Activated T-helper 2 cell treated with anti-CD3 and anti-CD28 coated beads, Interferon-gamma antibody, Interleukin-2, Interleukin-4, amounts not matched to agents 10 μg/mL and 5 μg/mL and 100 μg/mL, durations not matched to agents 14 hours and 24 hours and 36 hours (primary cell): ENCODE results near the gene PRUNE2. TPM values are rescaled to one million over a fixed set of nuclear protein-coding genes. Genes with fewer than 3 reads are reported as not detected.

Source experiments
- DNase-seq: peaks from one replicate; pipeline ENCODE4 v3.0.0; 2021; ENCODE audit warnings: low spot score
- H3K27ac Mint-ChIP-seq: one replicate; pipeline ENCODE4 v1.8.0; 2021; ENCODE audit warnings: mixed read lengths
- H3K27me3 Mint-ChIP-seq: one replicate; pipeline ENCODE4 v1.8.0; 2021; ENCODE audit warnings: low read depth, mixed read lengths
- H3K36me3 Mint-ChIP-seq: one replicate; pipeline ENCODE4 v1.8.0; 2021; ENCODE audit warnings: low read depth, mixed read lengths
- H3K4me1 Mint-ChIP-seq: one replicate; pipeline ENCODE4 v1.8.0; 2021; ENCODE audit warnings: low read depth, mixed read lengths
- H3K4me3 Mint-ChIP-seq: one replicate; pipeline ENCODE4 v1.8.0; 2021; ENCODE audit warnings: low read depth, mild to moderate bottlenecking, moderate library complexity, mixed read lengths
- H3K9me3 Mint-ChIP-seq: one replicate; pipeline ENCODE4 v1.8.0; 2021; ENCODE audit warnings: mixed read lengths
- intact Hi-C: fragments of 100-400 bp; cut with micrococcal nuclease; formaldehyde crosslinking; loops from one replicate; pipeline ENCODE4 v1.15.1; 2023
- total RNA-seq: library from RNA; stranded (reverse); gene quantifications from 2 replicates; pipeline ENCODE4 v1.2.3, GENCODE V29; 2022

The PRUNE2 gene
- total RNA-seq, 1 donor from 2014 or later, result 0.27 TPM

- Mint-ChIP-seq H3K4me1 (no peaks in the 10 kb centered on the region), H3K27me3 (no peaks in the 10 kb centered on the region), H3K36me3 (no peaks in the 10 kb centered on the region), H3K27ac (no peak overlapping the region), H3K9me3 (no peaks in the 10 kb centered on the region), H3K4me3 (no peak overlapping the region)
- DNase-seq, result no peak
- intact Hi-C loops, result no loop called here
Observed at GRCh38 chr9:76835571-76836283, 70.2 kb downstream of the PRUNE2 start.

- Mint-ChIP-seq H3K27me3 (no peaks in the 10 kb centered on the region), H3K36me3 (no peaks in the 10 kb centered on the region), H3K4me3 (no peak overlapping the region), H3K27ac (no peak overlapping the region), H3K4me1 (no peaks in the 10 kb centered on the region), H3K9me3 (no peaks in the 10 kb centered on the region)
- DNase-seq, result no peak
- intact Hi-C loops, result no loop called here
Observed at GRCh38 chr9:76828447-76828846, 77.5 kb downstream of the PRUNE2 start.

GRCh38 chr9:76827296-76828080 is 78.4 kb downstream of the PRUNE2 start:
- Mint-ChIP-seq H3K27ac (no peak overlapping the region), H3K9me3 (no peaks in the 10 kb centered on the region), H3K36me3 (no peaks in the 10 kb centered on the region), H3K27me3 (no peaks in the 10 kb centered on the region), H3K4me1 (no peaks in the 10 kb centered on the region), H3K4me3 (no peak overlapping the region)
- no peak for DNase-seq
- intact Hi-C loops, result no loop called here

GRCh38 chr9:76820431-76820830 is 85.5 kb downstream of the PRUNE2 start:
- Mint-ChIP-seq H3K4me3 (no peak overlapping the region), H3K27ac (no peak overlapping the region), H3K36me3 (no peaks in the 10 kb centered on the region), H3K9me3 (no peaks in the 10 kb centered on the region), H3K4me1 (no peaks in the 10 kb centered on the region), H3K27me3 (no peaks in the 10 kb centered on the region)
- DNase-seq, result no peak
- intact Hi-C loops, result no loop called here

- Mint-ChIP-seq H3K4me1 (no peaks in the 10 kb centered on the region), H3K27ac (no peak overlapping the region), H3K27me3 (no peaks in the 10 kb centered on the region), H3K9me3 (no peaks in the 10 kb centered on the region), H3K36me3 (no peaks in the 10 kb centered on the region), H3K4me3 (no peak overlapping the region)
- intact Hi-C loops, result no loop called here
- DNase-seq, result no peak
Observed at GRCh38 chr9:76818271-76818670, 87.6 kb downstream of the PRUNE2 start.

GRCh38 chr9:76817489-76817888 is 88.4 kb downstream of the PRUNE2 start:
- Mint-ChIP-seq H3K4me3 (no peak overlapping the region), H3K27me3 (no peaks in the 10 kb centered on the region), H3K27ac (no peak overlapping the region), H3K4me1 (no peaks in the 10 kb centered on the region), H3K36me3 (no peaks in the 10 kb centered on the region), H3K9me3 (no peaks in the 10 kb centered on the region)
- intact Hi-C loops, result no loop called here
- DNase-seq, result no peak

GRCh38 chr9:76812591-76812990 is 93.3 kb downstream of the PRUNE2 start:
- no peak for DNase-seq
- H3K36me3 Mint-ChIP-seq, result no peaks in the 10 kb centered on the region
- H3K27ac Mint-ChIP-seq, result no peak overlapping the region
- peaks cover 3% of the 10 kb centered on the region for H3K27me3 Mint-ChIP-seq
- intact Hi-C loops, result no loop called here
- no peaks in the 10 kb centered on the region for H3K9me3 Mint-ChIP-seq
- H3K4me3 Mint-ChIP-seq, result no peak overlapping the region
- H3K4me1 Mint-ChIP-seq, result no peaks in the 10 kb centered on the region

GRCh38 chr9:76810377-76810957 is 95.4 kb downstream of the PRUNE2 start:
- Mint-ChIP-seq H3K4me3 (no peak overlapping the region), H3K27ac (no peak overlapping the region), H3K4me1 (no peaks in the 10 kb centered on the region), H3K9me3 (no peaks in the 10 kb centered on the region), H3K36me3 (no peaks in the 10 kb centered on the region), H3K27me3 (peaks cover 3% of the 10 kb centered on the region)
- intact Hi-C loops, result loop anchor here (1.0 to 2.0 kb wide), 2 partner anchors 202 to 340 kb away; no protein-coding TSS in a partner anchor
- DNase-seq, result no peak

- intact Hi-C loops, result no loop called here
- H3K4me1 Mint-ChIP-seq, result no peaks in the 10 kb centered on the region
Observed at GRCh38 chr9:76808636-76809035, 97.3 kb downstream of the PRUNE2 start.

GRCh38 chr9:76803762-76804161 is 102.2 kb downstream of the PRUNE2 start:
- no peak overlapping the region for H3K4me3 Mint-ChIP-seq
- no peaks in the 10 kb centered on the region for H3K36me3 Mint-ChIP-seq
- no peaks in the 10 kb centered on the region for H3K4me1 Mint-ChIP-seq
- no peaks in the 10 kb centered on the region for H3K27me3 Mint-ChIP-seq
- intact Hi-C loops, result no loop called here
- DNase-seq, result no peak
- no peaks in the 10 kb centered on the region for H3K9me3 Mint-ChIP-seq
- no peak overlapping the region for H3K27ac Mint-ChIP-seq

More at GRCh38 chr9:76808636-76809035, 97.3 kb downstream of the PRUNE2 start:
- no peak for DNase-seq
- Mint-ChIP-seq H3K27me3 (peaks cover 3% of the 10 kb centered on the region), H3K4me3 (no peak overlapping the region), H3K9me3 (no peaks in the 10 kb centered on the region), H3K27ac (no peak overlapping the region), H3K36me3 (no peaks in the 10 kb centered on the region)

GRCh38 chr9:76803083-76803482 is 102.8 kb downstream of the PRUNE2 start:
- Mint-ChIP-seq H3K27me3 (no peaks in the 10 kb centered on the region), H3K4me1 (peaks cover 2% of the 10 kb centered on the region), H3K36me3 (no peaks in the 10 kb centered on the region), H3K27ac (no peak overlapping the region), H3K9me3 (no peaks in the 10 kb centered on the region), H3K4me3 (no peak overlapping the region)
- intact Hi-C loops, result no loop called here
- DNase-seq, result no peak

- Mint-ChIP-seq H3K27ac (no peak overlapping the region), H3K36me3 (no peaks in the 10 kb centered on the region), H3K9me3 (no peaks in the 10 kb centered on the region), H3K27me3 (no peaks in the 10 kb centered on the region), H3K4me1 (peaks cover 2% of the 10 kb centered on the region), H3K4me3 (no peak overlapping the region)
- intact Hi-C loops, result no loop called here
- DNase-seq, result no peak
Observed at GRCh38 chr9:76800901-76801300, 105.0 kb downstream of the PRUNE2 start.

- H3K27ac Mint-ChIP-seq, result no peak overlapping the region
- DNase-seq, result no peak
- H3K36me3 Mint-ChIP-seq, result no peaks in the 10 kb centered on the region
- no peaks in the 10 kb centered on the region for H3K27me3 Mint-ChIP-seq
- peaks cover 2% of the 10 kb centered on the region for H3K4me1 Mint-ChIP-seq
- intact Hi-C loops, result no loop called here
- H3K4me3 Mint-ChIP-seq, result no peak overlapping the region
- no peaks in the 10 kb centered on the region for H3K9me3 Mint-ChIP-seq
Observed at GRCh38 chr9:76799473-76799872, 106.4 kb downstream of the PRUNE2 start.
